ENCODE data around the gene GUCA2A.

GUCA2A gene

DNA sequence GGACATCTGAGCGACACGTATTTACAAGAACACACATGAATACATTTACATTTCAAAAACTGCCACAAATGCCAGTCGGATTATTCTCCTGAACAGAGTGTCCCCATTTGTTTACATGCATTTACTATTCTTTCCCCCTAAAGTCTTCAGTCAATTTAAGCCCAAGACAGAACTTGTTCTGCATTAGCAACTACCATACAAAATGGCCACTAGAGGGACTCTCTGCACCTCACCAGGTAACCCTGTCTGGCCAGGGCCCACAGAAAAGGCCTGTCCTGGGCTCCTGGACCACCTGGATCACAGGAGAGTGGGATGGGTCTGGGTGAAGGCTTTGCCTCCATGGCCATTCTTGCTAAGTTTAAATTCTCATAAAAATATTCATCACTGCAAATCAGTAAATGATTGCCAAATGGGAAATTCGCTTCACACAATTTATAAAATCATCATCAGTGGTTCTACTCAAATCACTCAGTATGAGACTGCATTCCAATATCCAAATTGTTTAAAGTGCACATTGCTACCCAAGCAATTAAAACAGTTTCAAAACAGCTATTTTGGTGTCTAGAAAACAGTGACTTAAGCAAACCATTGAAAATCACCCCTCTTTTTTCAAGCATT, 12.5 kb upstream of the GUCA2A start:
- no peak for DNase-seq

DNA sequence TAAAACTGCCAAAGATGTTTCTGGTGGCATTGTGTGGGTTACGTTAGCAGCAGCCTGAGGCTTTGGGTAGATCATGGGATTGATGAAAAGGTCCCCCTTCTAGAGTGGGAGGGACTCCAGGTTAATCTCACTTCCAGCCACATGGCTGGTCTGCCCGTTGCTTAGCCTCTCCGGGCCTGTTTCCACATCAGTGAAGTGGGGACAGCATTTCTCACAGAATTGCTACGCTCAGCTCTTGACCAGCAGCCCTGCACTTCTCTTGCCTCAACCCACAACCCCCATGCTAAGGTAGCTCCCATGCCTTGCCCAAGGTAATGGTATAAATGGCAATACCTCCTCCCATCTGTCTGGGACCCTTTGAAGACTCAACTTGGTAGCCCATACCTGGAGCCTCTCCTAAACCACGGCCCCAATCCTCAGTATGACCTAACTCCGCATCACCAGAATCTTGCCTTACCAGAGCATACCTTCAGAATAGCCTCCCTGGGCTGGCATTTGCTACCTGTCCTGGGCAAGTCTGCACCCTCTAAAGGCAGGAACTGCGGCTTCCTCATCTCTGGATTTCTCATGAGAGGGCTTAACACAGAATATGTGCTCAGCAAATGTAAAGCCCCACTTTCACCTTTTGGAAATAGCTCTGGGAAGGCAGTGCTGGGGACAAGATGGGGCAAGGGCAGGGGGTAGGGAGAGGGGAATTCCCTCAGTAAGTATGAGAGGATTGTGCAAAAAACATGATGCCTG, 10.9 kb upstream of the GUCA2A start:
- no peak for DNase-seq

DNA sequence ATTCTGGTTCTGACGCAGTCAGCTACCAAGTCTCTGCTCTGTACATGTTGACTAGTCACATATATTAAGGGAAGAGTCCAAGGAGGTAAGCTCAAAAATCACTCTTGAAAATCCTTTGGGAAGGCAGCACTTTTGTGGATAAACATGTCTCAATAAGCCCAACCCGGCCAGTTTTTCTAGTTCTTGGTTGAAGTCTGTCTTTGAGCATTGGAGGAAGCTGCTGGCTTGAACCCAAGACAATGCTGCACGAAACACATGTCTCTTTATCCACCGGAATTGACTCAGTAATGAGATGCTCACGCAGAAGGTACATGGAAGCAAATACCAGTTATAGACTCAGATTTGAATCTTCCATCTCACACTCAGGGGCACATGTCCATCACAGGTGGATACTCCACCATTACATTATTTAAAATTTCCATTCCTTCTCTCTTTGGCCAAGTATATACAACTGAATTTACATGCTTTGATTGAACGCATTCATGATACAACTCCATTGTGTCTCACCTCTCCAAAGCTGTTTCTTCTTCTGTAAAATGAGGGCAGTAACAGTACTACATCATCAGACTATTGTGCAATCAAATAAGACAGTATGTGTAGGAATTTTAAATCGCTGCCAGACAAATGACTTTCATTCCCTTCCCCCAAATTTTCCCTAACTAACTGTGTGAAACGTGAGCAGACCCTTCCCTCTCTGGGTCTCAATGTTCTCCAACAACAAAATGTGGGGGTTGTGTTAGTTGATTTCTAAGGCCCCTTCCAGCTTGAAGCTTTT, 9.6 kb upstream of the GUCA2A start:
- DNase-seq = no peak

DNA sequence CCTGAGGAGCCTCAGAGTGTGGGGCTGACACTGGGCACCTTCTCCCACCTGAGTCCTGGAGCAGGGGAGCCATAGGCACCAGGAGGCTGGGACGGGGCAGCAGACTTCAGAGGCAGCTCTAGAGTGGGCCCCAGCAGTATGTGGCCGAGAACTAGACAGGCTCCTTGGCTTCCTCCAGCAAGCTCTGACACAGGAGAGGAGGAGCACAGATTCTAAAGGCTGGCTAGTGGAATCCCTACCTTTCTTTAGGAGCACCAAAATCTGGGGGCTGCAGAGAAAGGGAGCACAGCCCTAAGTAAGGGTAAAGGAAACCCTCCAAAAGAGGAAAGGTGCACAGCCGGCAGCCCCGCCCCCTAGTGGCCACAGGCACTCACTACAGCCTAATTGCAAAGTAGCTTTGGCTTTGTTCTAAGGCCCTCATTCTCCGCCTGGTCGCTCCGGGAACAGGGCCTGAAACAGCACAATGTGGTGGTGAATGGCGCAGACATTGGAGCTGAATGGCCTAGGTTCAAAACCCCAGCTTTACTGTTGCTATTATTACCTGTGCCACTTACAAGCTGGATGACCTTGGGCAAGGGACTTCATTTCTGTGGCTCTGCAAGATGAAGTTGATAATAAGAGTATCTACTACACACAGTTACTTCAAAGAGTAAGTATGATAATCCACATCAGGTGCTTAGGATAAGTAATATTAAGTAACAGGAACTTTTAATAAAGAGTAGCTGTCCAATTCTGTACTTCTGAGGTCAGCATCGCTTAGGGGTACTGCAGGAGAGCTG, 8.8 kb upstream of the GUCA2A start:
- peak; percentile 54 for DNase-seq

DNA sequence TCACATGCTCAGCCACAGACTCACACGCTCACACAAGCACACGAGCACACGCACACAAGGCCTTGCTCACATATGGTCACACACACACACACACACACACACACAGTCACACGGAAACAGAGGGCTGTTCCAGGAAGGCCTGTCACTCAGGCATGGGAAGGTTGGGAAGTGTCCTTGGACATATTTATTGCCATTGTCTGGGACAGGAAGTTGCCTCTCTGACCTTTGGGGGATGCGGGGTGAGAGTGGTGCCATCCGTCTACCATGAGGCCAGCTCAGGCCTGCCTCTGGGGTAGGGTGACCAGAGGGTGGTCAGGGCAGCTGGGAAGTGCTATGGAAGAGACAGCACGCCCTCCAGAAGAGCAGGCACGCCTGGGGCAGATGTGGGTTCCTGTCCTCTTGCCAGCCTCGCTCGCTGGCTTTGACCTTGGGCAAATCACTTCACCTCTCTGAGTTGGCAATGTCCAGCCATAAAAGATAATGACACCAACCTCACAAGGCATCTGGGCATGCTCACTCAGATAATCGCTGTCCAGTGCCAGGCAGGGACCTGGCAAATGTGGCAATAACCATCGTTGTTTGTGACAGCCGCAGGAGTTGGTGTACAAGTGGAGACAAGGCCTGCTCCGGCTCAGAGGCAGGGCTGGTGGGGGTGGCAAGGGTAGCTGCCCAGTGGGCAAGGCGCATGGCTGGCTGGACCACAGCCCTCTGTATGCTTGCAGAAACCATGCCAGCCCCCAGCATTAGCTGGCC, 8.0 kb upstream of the GUCA2A start:
- DNase-seq = no peak

DNA sequence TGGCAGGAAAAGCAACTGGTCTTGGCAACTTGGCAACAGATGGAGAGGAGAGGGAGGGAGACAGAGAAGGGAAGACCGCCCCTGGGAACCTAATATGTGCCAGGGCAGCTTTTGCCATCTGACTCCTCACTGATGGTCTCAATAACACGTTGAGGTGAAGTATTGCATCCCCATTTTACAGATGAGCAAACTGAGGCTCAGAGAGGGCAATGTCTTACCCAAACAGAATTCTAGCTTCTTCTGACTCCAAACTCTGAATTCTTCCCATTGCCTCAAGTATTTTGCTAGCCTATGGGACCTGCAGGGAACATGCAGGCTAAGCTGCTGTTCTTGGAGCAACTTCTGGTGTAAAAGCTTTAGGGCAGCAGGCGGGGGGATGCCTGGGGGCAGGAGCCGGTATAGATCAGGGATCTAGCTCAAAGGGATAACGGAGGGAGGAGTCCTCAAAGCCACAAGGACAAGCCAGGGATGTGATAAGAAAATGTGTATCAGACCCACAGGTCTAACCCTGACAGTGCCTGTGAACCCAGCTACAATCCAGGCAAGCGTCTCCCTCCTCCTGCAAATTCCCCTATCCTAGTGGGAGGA, 7.2 kb upstream of the GUCA2A start:
- DNase-seq = no peak

DNA sequence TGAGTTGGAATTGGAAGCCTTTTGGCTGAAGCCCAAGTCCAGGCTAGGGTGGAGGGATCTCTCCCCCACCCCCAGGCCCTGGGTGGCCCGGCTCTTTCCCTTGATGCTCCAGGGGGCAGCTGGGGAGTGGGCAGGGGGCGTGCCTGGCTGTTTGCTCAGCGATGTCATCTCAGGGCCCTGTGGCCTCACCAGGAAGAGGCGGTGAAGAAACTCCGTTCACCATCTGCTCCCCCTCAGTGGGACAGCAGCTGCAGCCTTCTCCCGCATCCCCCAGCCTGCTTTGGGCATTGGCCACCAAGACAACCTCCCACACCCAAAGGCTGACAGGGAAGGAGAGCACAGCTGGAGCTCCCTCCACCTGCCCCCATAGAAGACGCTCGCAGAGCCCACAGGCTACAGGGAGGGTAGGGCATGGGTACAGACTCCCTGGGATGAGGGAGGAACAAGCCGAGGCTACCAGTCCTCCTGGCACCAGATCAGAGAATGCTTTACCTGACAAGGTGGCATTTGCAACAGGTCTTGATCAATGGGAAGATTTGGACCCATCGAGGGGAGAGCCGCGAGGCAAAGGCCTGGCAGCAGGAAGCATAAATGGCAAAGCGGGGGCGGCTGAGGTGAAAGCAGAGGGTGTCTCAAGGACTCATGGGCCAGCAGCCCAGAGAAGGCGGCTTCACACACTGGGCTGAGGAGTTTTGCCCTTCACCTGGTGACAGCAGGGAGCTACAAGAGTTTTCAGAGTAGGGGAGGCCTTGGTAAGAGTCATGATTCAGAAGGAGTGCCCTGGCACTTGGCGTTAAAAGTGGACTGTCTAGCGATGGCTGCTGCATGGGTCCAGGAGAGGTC, 6.5 kb upstream of the GUCA2A start:
- peak; percentile 38 for DNase-seq

DNA sequence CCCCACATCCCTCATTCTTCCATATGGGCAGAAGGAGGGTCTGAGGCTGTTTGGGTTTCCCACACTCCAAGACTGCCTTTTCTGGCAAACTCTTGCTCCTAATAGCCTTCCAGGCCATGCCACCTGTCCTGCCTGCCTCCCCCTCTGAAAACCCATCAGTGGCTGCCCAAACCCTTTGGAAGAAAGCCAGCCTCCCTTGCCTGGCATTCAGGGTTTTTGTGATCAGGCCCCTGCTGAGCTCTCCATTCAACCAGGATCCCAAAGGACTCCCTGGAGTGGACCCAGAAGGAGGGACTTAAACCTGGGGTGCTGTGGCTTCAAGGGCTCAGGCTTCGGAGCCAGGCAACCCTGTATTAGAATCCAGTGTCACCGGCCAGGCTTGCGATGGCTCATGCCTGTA, 4.2 kb upstream of the GUCA2A start:
- DNase-seq = no peak

DNA sequence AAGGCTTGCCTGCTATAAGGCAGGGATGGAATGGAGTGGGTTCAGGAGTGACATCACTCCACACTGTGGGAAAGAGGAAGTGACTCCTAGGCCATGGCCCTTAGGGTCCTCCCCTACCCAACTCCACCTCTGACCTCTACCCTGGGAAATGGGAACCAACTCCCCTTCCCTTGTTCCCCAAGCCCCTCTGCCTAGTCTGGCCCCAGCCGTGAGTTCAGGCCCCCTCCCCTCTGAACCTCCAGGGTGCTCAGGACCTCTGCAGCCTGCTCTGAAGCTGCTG, 3.8 kb upstream of the GUCA2A start:
- DNase-seq = peak; percentile 77

DNA sequence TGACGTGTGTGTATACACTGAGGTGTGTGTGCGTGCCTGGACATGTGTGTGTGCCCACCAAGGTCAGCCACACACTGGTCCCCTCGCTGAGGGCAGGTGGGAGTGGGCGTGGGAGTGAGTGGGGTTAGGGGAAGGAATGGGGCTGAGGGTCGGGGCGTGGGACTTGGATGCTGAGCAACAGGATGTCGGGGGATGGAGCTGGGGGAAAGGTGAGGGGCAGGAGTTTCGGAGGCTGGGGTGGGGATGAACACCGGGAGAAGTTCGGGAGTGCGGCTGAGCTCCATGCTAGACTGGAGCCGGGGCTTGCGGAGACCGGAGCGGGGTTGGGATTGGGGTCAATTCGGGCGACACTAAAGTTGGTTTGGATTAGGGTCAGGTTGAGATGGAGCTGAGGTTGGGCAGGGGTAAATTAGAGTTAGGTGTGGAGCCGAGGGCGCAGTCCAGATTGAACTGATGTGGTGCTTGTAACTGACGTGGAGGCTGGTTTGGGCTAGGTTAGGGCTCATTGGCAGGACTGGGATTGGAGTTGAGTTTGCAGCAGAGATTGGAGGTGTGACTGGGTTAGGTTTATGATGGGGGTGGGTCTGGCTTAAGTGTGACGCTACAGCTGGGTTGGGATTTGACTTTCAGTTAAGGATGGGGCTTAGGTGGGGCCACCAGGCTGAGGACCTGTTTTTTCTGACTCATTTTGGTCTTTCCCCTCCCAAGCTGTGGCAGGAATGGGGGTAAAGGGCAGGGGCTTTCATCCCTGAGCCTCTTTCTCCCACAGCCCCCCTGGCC, 3.3 kb upstream of the GUCA2A start:
- no peak for DNase-seq

DNA sequence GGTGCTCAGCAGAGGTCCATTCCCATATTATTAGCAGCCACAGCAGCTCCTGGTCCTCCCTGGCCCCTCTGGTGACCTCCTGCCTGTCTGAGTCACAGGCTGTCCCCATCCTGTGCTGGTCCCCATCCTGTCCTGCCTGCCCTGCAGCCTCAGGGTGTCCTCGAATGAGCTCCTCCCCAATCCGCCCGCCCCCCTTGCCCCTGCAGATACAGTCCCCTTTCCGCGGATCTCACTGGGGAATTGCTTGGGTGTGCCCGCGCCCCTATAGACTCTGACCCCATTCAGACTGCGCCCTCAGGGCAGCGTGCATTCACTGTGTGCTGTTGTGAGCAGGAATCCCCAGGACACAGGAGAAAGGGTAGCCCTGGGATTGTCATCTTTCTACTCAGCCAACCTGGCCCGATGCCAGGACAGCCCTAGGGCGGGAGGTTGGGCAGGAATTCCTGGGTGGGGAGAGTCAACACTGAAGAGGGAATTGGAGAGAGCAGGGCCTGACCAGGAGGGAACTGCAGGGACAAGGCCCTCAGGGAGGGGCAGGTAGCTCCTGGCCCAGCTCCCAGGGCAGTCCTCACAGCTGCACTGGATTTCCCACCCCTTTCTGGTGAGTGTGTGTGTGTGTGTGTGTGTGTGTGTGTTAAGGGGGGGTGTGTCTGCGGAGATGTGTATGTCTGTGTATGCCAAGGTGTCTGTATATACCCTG, 1.1 kb upstream of the GUCA2A start:
- no peak for DNase-seq

DNA sequence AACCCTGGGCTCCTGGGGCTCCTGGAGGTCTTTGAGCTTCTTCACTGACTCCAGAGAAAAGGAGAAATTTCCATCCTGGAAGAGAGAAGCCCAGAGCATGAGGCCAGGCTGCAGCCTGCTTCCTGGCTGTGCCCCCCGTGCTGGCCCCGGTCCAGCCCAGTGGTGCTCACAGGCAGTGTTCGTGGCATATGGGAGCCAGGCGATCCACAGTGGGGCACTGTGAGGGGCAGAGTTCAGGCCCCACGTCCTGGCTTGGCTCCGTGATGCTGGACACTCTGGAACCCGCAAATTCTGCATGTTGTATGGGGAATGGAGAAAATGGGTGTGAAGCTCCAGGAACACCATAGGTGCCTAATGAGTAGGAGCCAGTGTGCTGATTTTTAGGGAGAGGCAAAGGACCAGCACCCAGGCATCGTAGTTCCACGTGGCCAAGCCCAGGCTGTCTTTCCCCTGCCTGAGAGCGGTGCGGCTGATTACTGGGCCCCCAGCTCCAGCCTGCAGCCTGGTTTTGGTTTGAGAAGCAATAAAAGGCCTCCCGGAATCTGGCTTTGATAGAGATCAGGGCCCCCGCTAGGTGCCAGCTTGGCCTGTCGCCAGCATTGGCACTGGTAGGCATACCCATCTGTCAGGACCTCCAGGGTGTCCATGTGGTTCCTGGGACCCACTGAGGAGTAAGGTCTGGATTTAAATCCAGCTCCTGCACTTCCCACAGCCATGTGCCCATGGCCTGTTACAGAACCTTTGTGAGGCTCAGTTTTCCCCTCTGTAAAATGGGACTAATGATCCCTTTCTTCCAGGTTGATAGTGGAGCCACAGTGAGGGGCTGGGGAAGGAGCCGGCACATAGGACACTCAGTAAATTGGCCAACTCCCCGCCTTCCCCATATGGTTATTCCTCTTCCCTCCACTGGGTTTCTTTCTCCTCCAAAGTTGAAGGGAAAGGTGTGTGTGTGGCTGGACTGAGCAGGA, 725 bp downstream of the GUCA2A start:
- no peak for DNase-seq

DNA sequence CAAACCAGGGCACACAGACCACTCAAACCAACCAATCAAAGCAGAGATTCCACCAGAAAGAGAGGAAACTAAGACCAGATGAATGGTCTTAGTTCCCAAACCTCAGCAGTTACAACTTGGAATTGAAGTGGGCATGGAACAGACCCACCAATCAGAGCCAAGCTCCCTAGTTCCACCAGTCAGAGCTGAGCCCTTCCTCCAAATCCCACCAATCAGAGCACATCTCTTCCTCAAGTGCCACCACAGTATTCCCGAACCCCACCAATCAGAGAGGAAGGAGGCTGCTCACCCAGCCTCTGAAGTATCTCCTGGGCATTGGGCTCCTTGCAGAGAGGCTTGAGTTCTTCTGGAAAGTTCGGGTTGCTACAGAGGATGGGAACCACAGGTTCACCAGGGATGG, 1.4 kb downstream of the GUCA2A start:
- DNase-seq = no peak

DNA sequence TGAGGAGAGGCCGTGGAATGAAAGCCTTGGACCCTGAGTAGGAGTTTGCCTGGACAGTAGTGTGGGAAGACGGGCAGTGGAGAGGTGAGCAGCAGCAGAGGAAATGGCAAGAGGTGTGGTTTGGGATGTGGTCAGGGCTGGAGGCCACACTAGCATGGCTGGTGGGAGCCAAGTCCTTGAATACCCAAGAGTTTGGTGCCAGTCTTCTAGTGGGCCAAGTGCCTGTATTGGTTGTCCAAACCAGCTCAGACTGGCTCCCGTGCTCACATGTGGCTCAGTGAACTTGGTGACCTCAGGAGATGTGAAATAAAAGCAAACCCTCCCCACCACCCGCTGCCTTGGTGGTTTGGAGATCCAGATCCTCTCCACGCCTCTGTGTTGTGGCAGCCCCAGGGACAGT, 2.4 kb downstream of the GUCA2A start:
- peak; percentile 91 for DNase-seq

DNA sequence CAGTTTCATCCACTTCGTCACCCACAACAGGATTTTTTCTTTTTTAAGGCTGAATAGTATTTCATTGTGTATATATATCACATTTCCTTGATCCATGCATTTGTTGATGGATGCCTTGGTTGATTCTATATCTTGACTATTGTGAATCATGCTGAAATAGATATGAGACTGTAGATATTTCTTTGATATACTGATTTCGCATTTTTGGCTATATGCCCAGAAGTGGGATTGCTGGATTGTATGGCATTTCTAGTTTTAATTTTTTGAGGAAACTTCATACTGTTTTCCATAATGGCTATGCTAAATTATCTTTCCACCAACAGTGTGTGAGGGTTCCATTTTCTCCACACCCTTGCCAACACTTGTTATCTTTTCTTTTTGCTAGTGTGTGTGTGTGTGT, 6.4 kb downstream of the GUCA2A start:
- DNase-seq = no peak

DNA sequence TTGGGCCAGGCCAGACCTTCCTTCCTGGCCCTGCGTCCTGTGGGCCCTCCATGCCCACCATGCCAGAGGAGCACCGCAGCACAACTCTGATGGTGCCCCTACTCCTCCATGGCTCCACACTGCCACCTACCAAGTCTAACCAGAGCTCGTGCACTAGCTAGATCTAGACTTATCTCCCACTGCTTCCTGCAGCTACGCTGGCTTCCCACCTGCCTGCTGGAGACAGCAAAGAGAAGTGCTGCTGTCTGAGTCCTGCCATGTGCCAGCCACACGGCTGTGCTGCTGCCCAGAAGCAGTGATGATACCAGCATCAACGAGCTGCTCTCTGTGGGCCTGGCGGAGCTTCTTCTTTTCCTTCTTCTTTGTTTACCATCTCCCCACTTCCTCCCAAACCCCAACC, 6.9 kb downstream of the GUCA2A start:
- DNase-seq = peak; percentile 81

DNA sequence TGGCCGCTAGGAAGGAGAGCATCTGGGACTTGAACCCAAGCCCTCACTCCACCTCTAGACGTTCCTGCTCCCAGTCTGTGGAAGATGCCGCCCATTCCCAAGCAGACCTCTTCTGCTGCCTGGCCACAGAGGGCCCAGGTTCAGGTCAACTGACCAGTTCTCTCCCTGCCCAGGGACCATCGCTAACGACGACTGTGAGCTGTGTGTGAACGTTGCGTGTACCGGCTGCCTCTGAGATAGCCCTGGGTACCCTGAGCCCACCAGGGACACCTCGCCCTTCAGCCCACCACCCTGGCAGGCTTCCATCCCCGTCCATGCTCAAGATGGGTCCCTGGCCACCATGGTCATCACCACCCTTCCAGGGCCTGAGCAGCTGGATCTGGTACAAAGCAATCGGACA, 9.2 kb downstream of the GUCA2A start:
- DNase-seq = no peak

DNA sequence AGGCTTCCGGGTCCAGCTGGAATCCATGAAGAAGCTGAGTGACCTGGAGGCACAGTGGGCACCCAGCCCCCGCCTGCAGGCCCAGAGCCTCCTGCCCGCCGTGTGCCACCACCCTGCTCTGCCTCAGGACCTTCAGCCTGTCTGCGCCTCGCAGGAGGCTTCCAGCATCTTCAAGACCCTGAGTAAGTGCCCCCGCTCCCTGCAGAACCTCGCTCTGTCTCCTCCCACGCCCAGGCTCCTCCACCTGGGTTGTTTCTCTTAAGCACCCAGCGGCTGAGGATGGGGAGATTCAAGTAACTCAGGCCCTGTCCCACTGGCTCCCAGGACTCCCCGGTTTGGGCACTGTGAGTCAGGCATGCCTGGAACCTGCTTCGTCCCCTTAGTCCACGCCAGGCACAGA, 9.9 kb downstream of the GUCA2A start:
- DNase-seq = no peak

DNA sequence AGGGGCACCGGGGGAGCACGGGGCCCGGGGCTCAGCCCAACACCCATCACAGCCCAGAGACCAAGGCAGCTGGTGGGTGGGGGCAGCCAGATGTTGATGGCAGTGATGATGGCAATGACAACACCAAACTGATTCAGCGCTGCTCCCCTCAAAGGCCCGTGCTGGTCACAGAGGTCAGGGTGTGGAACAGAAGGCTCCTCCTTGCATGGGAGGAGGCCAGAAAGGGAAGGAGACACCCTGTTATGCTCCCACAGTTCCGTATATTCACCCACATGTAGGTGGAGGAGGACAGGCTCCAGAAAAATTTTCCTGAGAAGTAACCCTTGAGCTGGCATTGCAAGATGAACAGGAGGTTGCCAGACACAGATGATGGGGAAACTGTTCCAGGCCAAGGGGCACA, 10.9 kb downstream of the GUCA2A start:
- DNase-seq = no peak

Data from MV-4-11 (cell line).